ENCODE data around the gene GFRA4. TPM values are rescaled to one million over a fixed set of nuclear protein-coding genes. Genes with fewer than 3 reads are reported as not detected.

GFRA4 gene
- total RNA-seq, 1 experiment from 2014 or later, result not detected

DNA sequence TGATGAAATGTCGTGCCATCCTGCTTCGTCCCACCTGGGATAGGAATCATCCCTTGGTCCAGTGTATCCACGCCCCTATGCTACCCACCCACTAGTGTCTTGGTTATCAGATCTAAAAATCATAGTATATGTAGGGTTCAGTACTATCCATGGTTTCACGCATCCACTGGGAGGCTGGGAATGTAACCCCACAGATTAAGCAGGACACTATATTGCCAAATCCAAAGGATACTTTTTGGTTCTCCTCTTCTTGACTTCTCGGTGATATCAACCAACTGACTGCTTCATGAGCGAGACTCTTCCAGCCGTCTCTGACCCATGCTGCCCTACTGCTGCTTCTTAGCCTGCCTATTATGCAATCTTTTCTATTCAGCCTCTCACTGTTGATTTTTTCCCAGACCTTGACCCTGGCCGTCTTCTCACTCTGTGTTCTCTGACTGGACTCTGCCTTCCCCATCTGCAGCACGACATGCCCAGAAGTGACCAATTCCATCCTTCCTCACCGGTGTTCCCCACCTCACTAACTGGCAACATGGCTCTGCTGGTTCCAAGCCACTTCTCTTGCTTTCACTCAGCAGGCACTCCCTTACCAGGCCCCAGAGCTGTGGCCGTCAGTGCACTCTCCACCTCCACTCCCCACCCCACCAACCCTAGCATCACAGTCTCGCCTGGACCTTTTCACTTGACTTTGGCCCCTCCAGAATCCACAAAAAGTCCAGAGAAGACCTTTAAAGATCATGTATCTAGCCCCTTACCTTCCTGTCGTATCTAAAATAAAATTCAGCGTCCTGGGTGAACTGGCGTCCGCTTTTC, 34.5 kb downstream of the GFRA4 start:
- Mint-ChIP-seq H3K4me3 (no peak overlapping the region), H3K36me3 (peaks cover 4% of the 10 kb centered on the region), H3K9me3 (no peaks in the 10 kb centered on the region), H3K4me1 (peaks cover 12% of the 10 kb centered on the region), H3K27ac (no peak overlapping the region), H3K27me3 (ENCODE audit: low read depth) (no peaks in the 10 kb centered on the region; the same call in 1 of the 2 replicates)
- peak; percentile 73 for TF ChIP-seq GABPB1 (CRISPR knock-in tag; IDR thresholded peaks at IDR 0.05)
- TF ChIP-seq, protein P1, sequence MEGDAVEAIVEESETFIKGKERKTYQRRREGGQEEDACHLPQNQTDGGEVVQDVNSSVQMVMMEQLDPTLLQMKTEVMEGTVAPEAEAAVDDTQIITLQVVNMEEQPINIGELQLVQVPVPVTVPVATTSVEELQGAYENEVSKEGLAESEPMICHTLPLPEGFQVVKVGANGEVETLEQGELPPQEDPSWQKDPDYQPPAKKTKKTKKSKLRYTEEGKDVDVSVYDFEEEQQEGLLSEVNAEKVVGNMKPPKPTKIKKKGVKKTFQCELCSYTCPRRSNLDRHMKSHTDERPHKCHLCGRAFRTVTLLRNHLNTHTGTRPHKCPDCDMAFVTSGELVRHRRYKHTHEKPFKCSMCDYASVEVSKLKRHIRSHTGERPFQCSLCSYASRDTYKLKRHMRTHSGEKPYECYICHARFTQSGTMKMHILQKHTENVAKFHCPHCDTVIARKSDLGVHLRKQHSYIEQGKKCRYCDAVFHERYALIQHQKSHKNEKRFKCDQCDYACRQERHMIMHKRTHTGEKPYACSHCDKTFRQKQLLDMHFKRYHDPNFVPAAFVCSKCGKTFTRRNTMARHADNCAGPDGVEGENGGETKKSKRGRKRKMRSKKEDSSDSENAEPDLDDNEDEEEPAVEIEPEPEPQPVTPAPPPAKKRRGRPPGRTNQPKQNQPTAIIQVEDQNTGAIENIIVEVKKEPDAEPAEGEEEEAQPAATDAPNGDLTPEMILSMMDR (IDR thresholded peaks at IDR 0.05), result no peak
- ATAC-seq (no peak), DNase-seq (ENCODE audit: low spot score) (no peak)
- POLR2A ChIA-PET, result no interaction called here
- CTCF ChIA-PET, result interaction anchor here (1.8 kb wide), 1 partner anchor 66 kb away, joined by 5 read pairs; no protein-coding TSS in a partner anchor

DNA sequence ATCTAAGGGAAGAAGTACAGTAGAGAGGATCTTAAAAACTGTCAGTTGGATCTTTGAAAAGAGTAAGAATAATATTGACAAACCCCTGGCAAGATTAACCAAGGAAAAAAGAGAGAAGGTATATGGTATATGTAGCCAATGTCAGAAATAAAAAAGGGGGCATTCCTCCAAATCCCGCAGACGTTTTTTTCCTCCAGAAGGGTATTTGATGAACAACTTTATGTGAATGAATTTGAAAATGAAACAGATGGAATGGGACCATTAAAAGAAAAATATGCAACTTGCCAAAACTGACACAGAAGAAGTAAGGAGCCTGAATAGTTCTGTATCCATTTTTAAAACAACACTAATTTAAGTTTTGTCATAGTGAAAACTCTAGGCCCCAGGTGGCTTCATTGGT, 35.7 kb downstream of the GFRA4 start:
- CTCF ChIA-PET, result interaction anchor here (2.0 kb wide), 1 partner anchor 64 kb away, joined by 6 read pairs; no protein-coding TSS in a partner anchor

More for the DNA sequence above, 35.7 kb downstream of the GFRA4 start:
- Mint-ChIP-seq H3K27ac (no peak overlapping the region), H3K9me3 (no peaks in the 10 kb centered on the region), H3K4me3 (no peak overlapping the region), H3K27me3 (ENCODE audit: low read depth) (no peaks in the 10 kb centered on the region; the same call in 1 of the 2 replicates), H3K4me1 (peaks cover 12% of the 10 kb centered on the region), H3K36me3 (peaks cover 4% of the 10 kb centered on the region)
- TF ChIP-seq E2F5 (CRISPR knock-in tag; IDR thresholded peaks at IDR 0.05) (no peak), TEAD1 (CRISPR knock-in tag; IDR thresholded peaks at IDR 0.05) (no peak), OVOL2 (CRISPR knock-in tag; IDR thresholded peaks at IDR 0.05; ENCODE audit: borderline replicate concordance) (no peak), PREB (CRISPR knock-in tag; IDR thresholded peaks at IDR 0.05; ENCODE audit: borderline replicate concordance) (no peak), JAZF1 (CRISPR knock-in tag; IDR thresholded peaks at IDR 0.05) (no peak), SMAD4 (CRISPR knock-in tag; IDR thresholded peaks at IDR 0.05) (no peak), ZNF423 (CRISPR knock-in tag; IDR thresholded peaks at IDR 0.05) (no peak), FOXJ3 (CRISPR knock-in tag; IDR thresholded peaks at IDR 0.05; ENCODE audit: borderline replicate concordance) (no peak), FOXP1 (CRISPR knock-in tag; IDR thresholded peaks at IDR 0.05; ENCODE audit: borderline replicate concordance) (no peak), FOXP4 (CRISPR knock-in tag; IDR thresholded peaks at IDR 0.05) (no peak), KAT7 (CRISPR knock-in tag; IDR thresholded peaks at IDR 0.05; ENCODE audit: borderline replicate concordance) (no peak), TCF7 (CRISPR knock-in tag; IDR thresholded peaks at IDR 0.05; ENCODE audit: low read depth) (no peak), CBFB (CRISPR knock-in tag; IDR thresholded peaks at IDR 0.05; ENCODE audit: low read depth) (no peak), RORB (CRISPR knock-in tag; IDR thresholded peaks at IDR 0.05) (no peak)
- TF ChIP-seq, protein P2, sequence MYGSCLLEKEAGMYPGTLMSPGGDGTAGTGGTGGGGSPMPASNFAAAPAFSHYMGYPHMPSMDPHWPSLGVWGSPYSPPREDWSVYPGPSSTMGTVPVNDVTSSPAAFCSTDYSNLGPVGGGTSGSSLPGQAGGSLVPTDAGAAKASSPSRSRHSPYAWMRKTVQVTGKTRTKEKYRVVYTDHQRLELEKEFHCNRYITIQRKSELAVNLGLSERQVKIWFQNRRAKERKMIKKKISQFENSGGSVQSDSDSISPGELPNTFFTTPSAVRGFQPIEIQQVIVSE (CRISPR knock-in tag; IDR thresholded peaks at IDR 0.05; ENCODE audit: borderline replicate concordance), result no peak
- TF ChIP-seq, protein P3, sequence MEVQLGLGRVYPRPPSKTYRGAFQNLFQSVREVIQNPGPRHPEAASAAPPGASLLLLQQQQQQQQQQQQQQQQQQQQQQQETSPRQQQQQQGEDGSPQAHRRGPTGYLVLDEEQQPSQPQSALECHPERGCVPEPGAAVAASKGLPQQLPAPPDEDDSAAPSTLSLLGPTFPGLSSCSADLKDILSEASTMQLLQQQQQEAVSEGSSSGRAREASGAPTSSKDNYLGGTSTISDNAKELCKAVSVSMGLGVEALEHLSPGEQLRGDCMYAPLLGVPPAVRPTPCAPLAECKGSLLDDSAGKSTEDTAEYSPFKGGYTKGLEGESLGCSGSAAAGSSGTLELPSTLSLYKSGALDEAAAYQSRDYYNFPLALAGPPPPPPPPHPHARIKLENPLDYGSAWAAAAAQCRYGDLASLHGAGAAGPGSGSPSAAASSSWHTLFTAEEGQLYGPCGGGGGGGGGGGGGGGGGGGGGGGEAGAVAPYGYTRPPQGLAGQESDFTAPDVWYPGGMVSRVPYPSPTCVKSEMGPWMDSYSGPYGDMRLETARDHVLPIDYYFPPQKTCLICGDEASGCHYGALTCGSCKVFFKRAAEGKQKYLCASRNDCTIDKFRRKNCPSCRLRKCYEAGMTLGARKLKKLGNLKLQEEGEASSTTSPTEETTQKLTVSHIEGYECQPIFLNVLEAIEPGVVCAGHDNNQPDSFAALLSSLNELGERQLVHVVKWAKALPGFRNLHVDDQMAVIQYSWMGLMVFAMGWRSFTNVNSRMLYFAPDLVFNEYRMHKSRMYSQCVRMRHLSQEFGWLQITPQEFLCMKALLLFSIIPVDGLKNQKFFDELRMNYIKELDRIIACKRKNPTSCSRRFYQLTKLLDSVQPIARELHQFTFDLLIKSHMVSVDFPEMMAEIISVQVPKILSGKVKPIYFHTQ (CRISPR knock-in tag; IDR thresholded peaks at IDR 0.05), result no peak
- POLR2A ChIA-PET, result no interaction called here
- ATAC-seq, result no peak
- DNase-seq (ENCODE audit: low spot score), result no peak

All from WTC11 (cell line).